GM18499 (cell line): ENCODE data around the gene KRT2.
"Not testable (repeated sequence)": the region's sequence is repeated elsewhere in the genome, so short reads cannot be mapped to it uniquely, and the experiment has no call there.

ENCODE experiments used
- ATAC-seq: cut with Tn5 transposase; IDR thresholded peaks from one replicate; pipeline ENCODE4 v1.9.1; 2021; ENCODE audit warnings: moderate number of reproducible peaks; ENCODE audit not compliant: insufficient read depth, unreplicated experiment

KRT2 gene

DNA sequence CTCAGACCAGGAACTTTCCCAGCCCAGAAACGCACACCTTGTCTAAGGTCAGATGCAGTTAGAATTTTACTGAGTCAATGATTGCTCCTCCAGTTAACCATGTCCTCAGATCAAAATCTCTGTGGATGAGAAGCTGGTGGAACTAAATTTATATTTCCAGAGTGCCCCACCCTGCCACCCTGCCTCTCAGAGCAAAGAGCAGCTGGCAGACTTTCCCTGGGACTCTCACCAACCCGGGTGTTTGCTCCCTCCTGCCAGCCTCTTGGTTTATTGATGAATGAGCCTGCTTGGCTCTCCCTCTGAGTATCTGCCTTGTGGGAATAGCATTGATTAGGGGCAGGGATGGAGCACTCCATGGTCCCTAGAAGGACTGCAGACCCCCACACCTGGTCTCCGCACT lies 34.1 kb upstream of the KRT2 start:
- ATAC-seq: no peak

DNA sequence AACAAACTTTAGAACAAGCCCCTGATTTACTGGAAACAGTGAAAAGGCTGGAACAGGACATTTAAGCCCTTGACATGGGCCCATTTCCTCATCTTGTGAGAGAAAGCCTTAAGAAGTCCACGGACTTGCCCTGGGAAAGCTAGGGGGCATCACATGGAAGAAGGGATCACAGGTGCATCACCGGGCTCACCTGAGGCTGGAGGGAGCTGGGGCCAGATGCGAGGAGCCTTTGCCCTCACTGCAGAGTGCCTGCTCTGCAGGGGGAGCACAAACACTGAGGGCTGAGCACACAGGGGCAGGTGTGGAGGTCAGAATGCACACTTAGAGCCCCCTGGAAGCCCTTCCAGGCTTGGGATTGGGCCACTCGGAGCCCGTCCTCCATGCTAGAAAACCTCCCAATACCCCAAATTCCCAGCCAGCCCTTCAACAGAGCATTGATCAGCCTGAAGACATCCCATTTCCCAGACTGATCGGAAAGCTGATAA lies 33.4 kb upstream of the KRT2 start:
- no peak for ATAC-seq

DNA sequence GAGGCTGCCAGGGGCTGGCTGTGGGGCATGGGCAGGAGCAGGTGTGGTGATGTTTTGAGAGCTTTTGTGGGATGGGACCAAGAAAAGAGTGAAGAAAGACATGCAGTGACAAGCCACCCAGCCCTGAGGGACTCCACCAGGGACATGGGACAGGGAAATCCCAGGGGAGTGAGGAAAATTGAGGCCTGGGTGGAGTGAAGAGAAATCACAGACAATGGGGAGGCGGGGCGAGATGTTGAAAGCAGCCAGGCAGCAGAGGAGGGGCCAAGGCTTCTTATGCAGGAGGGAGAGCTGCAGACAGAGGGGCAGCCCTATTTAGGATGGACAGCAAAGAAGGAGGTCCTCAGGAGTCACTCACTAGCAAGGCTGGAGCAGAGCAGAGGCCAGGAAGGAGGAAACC lies 32.4 kb upstream of the KRT2 start:
- no peak for ATAC-seq

DNA sequence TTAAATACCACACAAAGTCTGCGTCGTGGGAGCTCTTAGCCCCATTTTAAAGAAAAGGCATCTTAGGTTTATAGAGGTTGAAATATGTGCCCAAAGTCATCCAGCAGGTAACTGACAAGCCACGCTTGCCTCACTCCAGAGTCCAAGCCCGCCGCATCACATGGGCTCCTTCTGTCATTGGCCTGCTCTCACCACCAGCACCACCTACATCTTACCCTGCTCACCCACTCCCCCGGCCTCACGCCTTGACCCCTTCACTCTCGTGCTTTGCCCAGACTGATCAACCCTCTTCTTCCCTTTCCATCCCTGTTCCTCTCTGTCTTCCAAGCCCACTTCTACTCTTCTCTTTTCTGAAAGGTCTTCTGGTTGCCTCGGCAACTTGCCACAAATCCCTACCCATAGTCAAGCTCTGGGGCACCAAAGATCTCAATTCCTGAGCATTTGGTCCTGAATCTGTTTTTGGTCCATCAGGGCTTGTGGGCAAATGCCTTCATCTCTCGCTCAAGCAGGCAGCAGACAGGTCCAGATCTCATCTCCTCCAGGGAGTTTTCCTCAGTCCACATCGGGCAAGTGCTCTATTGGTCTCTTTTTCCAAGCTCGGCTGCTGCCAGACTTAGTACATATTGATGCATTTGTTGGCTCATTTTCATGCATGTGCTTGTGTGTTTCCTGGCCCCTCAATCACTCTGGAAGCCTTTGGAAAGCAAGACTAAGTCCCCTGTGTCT lies 31.7 kb upstream of the KRT2 start:
- ATAC-seq: no peak

DNA sequence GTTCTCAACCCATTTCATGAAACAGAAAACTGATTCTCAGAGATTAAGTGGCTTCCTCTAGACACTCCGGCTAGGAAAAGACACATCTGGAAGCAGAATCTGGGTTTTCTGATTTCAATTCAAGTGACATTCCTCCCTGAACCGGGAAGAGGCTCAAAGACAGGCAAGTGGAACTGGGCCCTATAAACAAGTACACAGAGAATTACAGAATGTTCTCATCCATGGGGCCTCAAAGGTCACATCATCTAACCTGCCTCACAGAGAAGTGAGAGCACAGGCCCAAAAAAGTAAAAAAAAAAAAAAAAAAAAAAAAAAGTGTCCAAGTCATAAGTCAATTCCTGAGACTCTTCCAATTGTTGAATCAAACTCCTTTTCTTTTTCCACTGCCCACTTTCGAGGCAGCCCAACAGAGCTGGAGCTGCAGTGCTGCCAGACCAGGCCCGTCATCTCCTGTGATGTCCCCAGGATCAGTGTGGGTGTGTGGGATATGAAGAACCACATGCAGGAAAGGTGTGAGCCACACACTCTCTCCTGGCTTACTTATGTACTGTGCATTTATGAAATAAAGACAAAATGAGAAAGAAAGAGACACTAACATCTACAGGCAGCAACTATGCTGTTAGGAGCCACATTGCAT lies 31.0 kb upstream of the KRT2 start:
- no peak for ATAC-seq

DNA sequence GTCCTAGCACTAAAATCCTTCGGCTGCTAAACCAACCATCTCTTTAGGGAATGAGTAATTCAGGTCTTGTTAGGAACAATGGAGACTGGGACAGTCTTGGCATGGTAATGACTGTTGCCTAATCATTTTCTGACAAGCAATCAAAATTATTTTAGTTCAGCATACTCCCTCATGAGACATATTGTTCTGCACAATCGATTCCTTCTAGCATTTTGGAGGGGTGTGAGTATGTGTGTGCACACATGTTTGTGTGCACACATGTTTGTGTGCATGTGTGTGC lies 30.3 kb upstream of the KRT2 start:
- no peak for ATAC-seq

DNA sequence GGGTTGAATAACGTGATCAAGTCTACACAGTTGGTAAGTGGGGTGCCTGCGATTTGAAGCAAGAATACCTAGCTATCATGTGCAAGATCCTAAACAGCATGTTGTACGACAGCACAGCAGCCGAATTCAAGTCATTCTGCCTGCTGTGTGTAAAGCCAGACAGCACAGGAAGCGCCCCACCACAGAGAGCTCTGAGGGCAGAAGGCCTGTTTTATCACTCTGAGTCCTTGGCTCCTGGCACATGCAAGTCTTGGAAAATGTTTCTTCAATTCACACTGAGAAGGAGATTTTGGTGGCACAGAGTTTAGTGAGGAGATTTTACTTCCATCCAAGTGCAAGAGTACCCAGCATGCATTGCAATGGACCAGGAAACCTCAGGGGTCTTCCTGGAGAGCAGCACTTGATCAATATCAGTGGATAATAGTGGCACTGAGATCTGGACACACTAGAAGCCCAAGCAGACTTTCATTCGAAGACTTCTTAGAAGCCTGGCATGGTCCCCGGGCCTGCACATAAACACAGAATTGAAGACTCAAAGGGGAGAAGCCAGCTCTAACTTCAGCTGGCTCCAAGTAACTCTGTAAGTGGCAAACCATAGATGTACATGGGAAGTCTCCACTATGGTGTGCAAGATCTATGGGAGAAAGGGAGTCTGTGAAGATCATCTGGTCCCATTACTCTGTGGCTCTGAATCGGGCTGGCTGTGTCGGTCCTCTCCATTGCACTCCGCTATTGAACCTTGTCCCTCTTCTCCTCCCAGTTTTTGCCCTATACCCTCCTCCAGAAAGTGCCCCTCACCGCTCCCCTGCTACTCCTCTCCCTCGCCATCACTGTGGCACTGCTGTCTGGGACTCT lies 29.7 kb upstream of the KRT2 start:
- ATAC-seq: no peak

DNA sequence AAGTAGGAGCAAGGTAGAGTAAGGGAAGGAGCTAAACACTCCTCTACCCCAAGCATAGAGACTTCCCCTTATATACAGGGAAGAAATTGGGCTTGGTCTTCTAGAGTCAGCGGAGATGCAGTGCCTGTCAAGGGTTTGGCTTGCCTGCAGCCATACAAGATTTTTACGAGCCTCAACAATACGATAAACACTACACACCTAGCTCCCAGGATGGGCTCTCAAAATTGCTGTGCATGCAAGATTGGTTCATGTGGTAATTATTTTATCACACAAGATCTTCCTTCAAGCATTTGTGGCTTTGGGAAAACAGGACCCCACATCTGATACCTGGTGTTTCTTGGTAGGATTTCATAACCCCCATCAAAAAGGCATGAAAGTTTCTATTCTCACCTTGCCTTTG lies 28.4 kb upstream of the KRT2 start, which contains the start of gene KRT1:
Gene KRT1, minus strand, starts transcription at position 45 of the 400 bp plus-strand sequence. CDS start 59 bp downstream, outside the sequence.
- ATAC-seq: no peak

DNA sequence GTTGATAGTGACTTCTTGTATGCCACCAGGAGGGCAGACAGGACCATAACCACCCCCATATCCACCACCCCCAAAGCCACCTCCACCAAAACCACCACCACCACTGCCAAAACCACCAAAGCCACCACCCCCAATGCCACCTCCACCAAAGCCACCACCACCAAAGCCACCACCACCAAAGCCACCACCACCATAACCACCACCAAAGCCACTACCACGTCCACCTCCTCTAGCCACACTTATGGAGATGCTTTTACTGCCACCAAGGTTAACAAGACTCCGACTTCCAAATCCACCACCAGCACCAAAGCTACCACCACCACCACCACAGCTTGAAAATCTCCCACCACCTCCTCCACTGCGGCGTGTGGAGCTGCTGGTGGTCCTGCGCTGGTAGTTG lies 27.9 kb upstream of the KRT2 start:
- no peak for ATAC-seq

DNA sequence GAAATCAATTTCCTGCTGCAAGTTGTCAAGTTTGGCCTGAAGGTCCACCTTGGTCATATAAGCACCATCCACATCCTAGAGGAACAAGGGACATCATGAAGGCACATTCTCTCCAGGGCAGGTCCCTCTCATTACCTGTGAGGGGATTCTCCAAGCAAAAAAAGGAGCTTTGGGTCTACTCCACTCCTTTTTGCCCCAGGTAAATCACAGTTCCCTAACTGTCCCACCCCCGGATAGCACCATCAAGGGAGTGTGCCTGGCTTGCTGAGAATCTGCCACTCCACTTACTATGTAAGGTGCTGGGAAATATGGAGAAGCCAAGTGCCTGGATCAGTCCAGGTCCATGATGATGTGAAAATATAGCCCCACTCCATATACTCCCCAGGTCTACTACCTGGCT lies 25.7 kb upstream of the KRT2 start:
- ATAC-seq: no peak

DNA sequence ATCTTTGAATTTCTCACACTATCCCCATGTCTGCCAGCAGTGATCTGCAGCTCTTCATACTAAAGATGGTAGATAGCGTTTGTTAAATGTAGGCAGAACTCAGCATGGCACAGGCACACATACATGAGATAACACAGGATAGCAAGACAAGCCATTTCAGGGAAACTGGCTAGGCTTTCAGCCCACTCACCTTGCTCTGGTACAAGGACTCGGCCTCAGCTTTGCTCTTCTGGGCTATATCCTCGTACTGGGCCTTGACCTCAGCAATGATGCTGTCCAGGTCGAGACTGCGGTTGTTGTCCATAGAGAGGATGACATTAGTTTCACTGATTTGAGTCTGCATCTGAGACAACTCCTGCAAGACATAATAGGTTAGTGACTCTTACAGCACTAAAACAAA lies 25.1 kb upstream of the KRT2 start:
- ATAC-seq: no peak

DNA sequence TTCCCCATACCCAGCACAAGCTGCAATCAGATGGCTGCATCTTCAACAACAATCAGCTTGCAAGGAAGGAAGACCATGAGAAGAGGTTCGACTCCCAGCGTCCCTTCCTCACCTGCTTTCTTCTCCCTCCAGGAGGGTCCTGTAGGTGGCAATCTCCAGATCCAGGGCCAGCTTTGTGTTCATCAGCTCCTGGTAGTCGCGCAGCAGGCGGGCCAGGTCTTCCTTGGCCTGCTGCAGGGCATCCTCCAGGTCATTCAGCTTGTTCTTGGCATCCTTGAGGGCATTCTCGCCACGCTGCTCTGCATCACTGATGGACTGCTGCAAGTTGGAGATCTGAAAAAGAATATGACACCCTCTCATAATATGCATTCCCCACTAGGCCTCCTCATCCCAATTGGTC lies 24.2 kb upstream of the KRT2 start:
- no peak for ATAC-seq

DNA sequence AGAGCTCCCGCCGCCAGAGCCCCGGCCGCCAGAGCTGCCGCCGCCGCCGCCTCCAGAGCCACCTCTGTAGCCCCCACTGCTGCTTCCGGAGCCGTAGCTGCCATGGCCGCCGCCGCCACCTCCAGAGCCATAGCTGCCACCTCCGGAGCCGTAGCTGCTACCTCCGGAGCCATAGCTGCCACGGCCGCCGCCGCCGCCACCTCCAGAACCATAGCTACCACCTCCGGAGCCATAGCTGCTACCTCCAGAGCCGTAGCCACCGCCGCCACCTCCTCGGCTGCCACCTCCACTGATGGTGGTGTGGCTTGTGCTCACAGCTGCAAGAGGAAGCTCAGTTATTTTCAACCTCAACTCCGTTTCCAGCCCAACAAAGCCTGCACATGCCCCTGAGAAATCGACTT lies 23.3 kb upstream of the KRT2 start:
- no peak for ATAC-seq

DNA sequence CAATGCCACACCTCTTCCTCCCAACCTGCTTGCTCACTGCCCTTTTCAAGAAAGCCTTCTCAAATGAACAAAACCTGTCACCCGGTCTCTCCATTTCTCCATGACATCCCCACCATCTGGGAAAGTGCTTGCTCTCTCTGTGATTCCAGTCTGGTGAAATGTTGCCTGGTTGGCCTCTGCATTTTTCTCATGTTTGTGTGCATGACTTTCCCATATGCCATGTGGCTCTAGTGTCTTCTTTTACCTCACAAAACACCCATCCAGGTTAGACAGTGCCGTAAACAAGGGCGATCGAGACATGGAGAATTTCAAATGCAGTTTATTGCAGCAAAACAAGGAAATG lies 22.4 kb upstream of the KRT2 start:
- ATAC-seq: no peak

DNA sequence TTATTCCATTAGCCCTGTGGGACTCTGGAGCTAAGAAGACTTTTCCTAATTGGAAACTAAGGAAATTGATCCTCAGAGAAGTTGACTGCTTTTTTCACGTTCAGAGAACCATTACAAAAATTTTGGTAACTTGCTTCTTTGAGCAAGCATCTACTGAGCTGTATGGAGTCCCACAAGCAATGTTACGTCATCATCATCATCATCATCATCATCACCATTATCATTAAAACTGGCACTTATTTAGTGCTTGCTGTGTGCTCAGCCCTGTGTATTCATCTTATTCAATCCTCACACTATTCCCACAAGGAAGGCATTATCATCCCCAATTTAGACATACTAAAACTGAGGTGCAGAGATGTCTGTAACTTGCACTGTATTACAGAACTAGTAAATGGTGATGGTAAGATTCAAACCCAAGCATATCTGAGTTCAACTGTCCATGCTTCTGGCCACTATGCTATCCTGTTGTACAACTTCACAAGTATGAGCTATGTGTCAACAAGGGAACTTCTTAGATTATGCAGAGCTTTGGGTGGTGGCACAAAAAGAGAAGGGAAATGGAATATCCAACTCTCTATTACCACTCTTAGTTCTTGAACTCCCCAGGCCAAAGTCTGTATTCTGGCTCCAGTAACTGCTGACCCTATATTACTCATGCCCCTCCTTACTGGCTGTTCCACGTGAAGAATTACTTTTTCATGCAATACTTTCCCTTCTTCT lies 21.9 kb upstream of the KRT2 start:
- ATAC-seq: no peak

DNA sequence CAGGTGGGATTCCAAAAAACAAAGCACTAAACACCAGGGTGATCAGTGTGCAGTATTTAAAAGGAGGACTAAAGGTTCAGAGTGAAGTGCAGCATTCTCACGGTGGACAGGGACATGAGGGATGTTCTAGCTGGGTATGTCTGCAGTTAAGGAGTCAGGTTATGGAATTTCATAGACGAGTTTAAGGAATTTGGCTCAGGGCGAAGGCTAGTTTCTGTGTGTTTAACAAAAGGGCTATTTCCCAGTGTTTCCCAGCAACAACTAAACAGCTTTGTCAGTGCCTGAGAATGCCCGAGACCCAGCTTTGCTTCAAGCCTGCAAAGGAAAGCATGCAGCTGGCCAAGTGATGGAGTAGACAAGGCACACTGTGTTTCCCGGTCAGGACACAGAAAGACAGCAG lies 21.2 kb upstream of the KRT2 start:
- no peak for ATAC-seq

DNA sequence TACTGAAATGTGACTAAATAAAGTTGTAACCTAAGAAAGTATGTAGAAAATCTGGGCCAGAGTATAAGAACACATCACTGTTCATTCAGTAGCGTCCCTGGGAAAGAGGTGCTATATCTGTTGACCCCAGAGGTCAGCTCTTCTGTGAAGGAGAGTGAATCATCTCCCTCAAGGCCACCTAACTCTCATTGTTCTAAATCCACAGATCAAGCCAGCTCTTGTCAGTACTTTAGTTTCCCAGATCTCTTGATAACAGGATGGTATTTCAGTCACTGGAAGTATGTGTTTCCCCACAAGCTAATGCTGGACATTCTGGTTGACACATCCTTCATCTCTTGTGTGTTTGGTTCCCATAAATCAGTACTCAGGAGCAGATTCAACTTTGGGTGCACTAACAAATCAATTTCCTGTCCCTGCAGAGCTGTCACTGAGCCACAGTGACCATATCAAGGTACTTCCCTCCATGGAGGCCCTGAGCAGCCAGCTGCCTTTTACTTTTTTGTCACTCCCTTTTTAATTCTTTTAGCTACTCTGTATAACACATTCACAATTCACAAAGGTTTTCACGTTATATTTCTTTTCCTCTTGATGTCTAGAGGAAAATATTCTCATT lies 20.4 kb upstream of the KRT2 start:
- no peak for ATAC-seq

DNA sequence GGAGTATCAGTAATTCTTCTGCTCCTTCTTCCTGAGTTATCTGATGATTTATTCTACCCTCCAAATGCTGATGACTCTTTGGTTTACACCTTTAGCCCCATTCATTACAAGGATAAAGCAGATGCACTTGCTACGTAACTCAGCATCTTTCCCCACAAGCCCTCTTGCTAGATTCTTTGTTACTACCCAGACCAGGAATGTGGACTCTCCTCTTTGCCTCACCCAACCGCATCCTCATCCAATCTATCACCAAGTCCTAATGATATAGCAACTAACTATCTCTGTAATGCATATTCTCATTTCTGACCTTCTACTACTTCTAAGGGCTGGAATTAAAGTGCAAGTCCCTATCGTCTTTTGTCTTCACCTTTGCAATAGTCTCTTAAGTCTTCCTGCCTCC lies 18.9 kb upstream of the KRT2 start:
- ATAC-seq: no peak

DNA sequence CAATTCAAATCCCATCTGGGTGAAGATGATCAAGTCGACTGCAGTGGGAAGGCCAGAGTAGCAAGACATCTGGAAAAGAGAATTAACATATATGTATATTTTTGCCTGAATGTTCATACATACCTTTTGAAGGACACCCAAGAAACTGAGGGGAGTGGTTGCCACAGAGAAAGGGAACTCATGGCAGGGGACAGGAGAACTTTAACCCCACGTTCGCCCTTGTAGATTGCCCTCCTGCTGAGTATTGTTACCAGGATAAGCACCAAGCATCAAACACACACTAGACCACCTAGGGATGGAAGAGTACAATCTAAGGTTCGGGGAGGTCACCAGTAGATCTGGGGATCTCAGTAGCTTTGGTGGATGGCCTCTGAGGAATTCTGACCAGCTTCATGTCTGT lies 18.5 kb upstream of the KRT2 start:
- no peak for ATAC-seq

DNA sequence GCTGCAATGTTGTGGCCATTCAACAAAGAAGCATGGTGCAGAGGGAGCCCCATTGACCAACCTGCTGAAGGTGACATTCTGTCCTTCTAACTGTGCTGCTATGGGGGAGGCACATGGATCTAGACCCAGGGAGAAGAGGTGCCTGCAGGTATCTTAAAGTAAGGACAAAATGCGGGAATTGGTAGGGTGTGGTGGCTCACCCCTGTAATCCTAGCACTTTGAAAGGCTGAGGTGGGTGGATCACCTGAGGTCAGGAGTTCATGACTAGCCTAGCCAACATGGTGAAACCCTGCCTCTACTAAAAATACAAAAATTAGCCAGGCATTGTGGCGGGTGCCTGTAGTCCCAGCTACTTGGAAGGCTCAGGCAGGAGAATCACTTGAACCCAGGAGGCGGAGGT lies 17.9 kb upstream of the KRT2 start:
- ATAC-seq: not testable (repeated sequence)
